ENCODE measurements around the gene CTSA. TPM values are rescaled to one million over a fixed set of nuclear protein-coding genes. Genes with fewer than 3 reads are reported as not detected.

CTSA gene
- total RNA-seq, 1 experiment from 2014 or later, result 123 TPM

- no peaks in the 10 kb centered on the region for H4K20me1 ChIP-seq (ENCODE audit: insufficient read depth)
- CTCF ChIA-PET, result interaction anchor here (0.6 kb wide), 1 partner anchor 620 kb away, joined by 5 read pairs; no protein-coding TSS in a partner anchor
- H3K27ac ChIP-seq, result peak overlapping the region; percentile 81
- intact Hi-C loops (cut with micrococcal nuclease; ENCODE audit: unreplicated experiment), result no loop called here
- peaks cover 37% of the 10 kb centered on the region for H3K4me1 ChIP-seq (replicated peaks; ENCODE audit: insufficient read depth)
- DNase-seq, result peak in 1 of 2 experiments; percentile 21
- H2AFZ ChIP-seq, result no peak overlapping the region
- no peaks in the 10 kb centered on the region for H3K27me3 ChIP-seq (ENCODE audit: insufficient read depth, low read depth)
- TF ChIP-seq CTCF (conservative IDR thresholded peaks at IDR 0.05), result no peak
- no peak for TF ChIP-seq EZH2 (IDR thresholded peaks at IDR 0.05; ENCODE audit: low read depth)
- POLR2A ChIA-PET (ENCODE audit: unreplicated experiment), result interaction anchor here (0.7 kb wide), 2 partner anchors 10 to 71 kb away, joined by 4 to 6 read pairs; no protein-coding TSS in a partner anchor
- H3K4me3 ChIP-seq, result no peak overlapping the region
- H3K9me3 ChIP-seq (ENCODE audit: insufficient read depth, low read depth), result no peaks in the 10 kb centered on the region
- no TSS peak for BruUV-seq (replicated peaks)
- no peaks in the 10 kb centered on the region for H3K9me2 ChIP-seq (ENCODE audit: insufficient read depth)
- no peaks in the 10 kb centered on the region for H3K79me2 ChIP-seq (ENCODE audit: low read depth)
- peaks cover 37% of the 10 kb centered on the region for H3F3A ChIP-seq (ENCODE audit: insufficient read depth, low read depth)
- H3K4me2 ChIP-seq, result peak overlapping the region; percentile 14
- H3K36me3 ChIP-seq (ENCODE audit: low read depth), result 0 out of 2 replicates have a peak, but pooled peaks cover 14% of the 10 kb centered on the region
These were observed 52.5 kb downstream of the CTSA start for GRCh38 chr20:45943613-45944012.

DNA sequence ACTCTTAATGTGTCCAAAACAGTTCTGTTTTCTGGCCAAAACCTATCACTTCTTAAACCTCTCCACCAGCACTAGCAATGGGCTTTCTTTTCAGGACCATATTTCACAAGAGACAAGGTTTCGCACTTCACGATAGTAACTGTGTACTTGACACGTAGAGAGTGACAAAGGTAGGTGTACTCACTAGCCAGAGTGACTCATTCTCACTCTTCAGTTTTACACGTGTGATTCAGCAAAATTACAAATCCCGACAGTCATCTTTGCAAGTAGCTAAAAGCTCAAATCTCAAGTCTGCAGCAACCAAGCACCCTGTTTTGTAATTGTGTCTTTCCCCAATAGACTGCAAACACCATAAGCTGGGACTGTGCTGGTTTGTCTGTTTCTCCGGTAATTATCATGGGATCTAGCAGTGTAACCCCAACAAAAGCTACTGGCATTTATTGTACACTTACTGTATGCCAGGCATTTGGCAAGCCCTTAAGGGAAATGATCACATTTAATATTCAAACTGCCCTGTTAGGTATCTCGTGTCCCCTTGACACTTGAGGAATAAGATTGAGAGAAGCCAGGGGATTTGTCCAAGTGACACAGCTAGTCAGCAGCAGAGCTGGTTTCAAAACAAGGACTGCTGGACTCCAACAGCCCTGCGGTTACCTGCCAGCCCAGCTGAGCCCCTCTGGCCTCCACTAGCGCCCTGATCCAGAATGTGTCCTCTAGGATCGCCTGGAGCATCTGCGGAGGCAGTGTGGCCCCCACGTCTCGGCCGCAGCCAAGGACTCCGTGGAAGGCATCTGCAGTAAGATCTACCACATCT lies 53.2 kb downstream of the CTSA start:
- Histone ChIP-seq H3K4me2 (peak overlapping the region; percentile 14), H3K4me1 (replicated peaks; ENCODE audit: insufficient read depth) (peaks cover 37% of the 10 kb centered on the region), H3K4me3 (no peak overlapping the region), H3K9me3 (ENCODE audit: insufficient read depth, low read depth) (no peaks in the 10 kb centered on the region), H2AFZ (no peak overlapping the region), H3K27me3 (ENCODE audit: insufficient read depth, low read depth) (no peaks in the 10 kb centered on the region), H4K20me1 (ENCODE audit: insufficient read depth) (no peaks in the 10 kb centered on the region), H3F3A (ENCODE audit: insufficient read depth, low read depth) (peaks cover 44% of the 10 kb centered on the region), H3K9me2 (ENCODE audit: insufficient read depth) (no peaks in the 10 kb centered on the region), H3K36me3 (ENCODE audit: low read depth) (0 out of 2 replicates have a peak, but pooled peaks cover 14% of the 10 kb centered on the region), H3K27ac (peak overlapping the region; percentile 81), H3K79me2 (ENCODE audit: low read depth) (no peaks in the 10 kb centered on the region)
- intact Hi-C loops (cut with micrococcal nuclease; ENCODE audit: unreplicated experiment), result no loop called here
- ChIA-PET POLR2A (ENCODE audit: unreplicated experiment) (interaction anchor here (0.5 to 0.7 kb wide), 4 partner anchors 8 to 115 kb away, joined by 3 to 6 read pairs (median 4); no protein-coding TSS in a partner anchor), CTCF (interaction anchor here (0.6 kb wide), 1 partner anchor 621 kb away, joined by 5 read pairs; no protein-coding TSS in a partner anchor)
- BruUV-seq (replicated peaks), result no TSS peak
- DNase-seq, result peak in 1 of 2 experiments; percentile 92
- TF ChIP-seq CTCF (conservative IDR thresholded peaks at IDR 0.05) (no peak), EZH2 (IDR thresholded peaks at IDR 0.05; ENCODE audit: low read depth) (no peak)

- DNase-seq, result peak in 1 of 2 experiments; percentile 29
- no peaks in the 10 kb centered on the region for H3K9me2 ChIP-seq (ENCODE audit: insufficient read depth)
- peak overlapping the region; percentile 81 for H3K27ac ChIP-seq
- no peaks in the 10 kb centered on the region for H3K27me3 ChIP-seq (ENCODE audit: insufficient read depth, low read depth)
- no peak overlapping the region for H3K4me3 ChIP-seq
- peaks cover 37% of the 10 kb centered on the region for H3K4me1 ChIP-seq (replicated peaks; ENCODE audit: insufficient read depth)
- H2AFZ ChIP-seq, result no peak overlapping the region
- ChIA-PET CTCF (no interaction called here), POLR2A (ENCODE audit: unreplicated experiment) (interaction anchor here (0.7 kb wide), 1 partner anchor 116 kb away, joined by 5 read pairs; no protein-coding TSS in a partner anchor)
- TF ChIP-seq EZH2 (IDR thresholded peaks at IDR 0.05; ENCODE audit: low read depth) (no peak), CTCF (conservative IDR thresholded peaks at IDR 0.05) (peak; percentile 41)
- intact Hi-C loops (cut with micrococcal nuclease; ENCODE audit: unreplicated experiment), result no loop called here
- no peaks in the 10 kb centered on the region for H3K9me3 ChIP-seq (ENCODE audit: insufficient read depth, low read depth)
- peaks cover 45% of the 10 kb centered on the region for H3F3A ChIP-seq (ENCODE audit: insufficient read depth, low read depth)
- no peaks in the 10 kb centered on the region for H3K79me2 ChIP-seq (ENCODE audit: low read depth)
- TSS peak; percentile 24 for BruUV-seq (replicated peaks)
- H3K36me3 ChIP-seq (ENCODE audit: low read depth), result 0 out of 2 replicates have a peak, but pooled peaks cover 7% of the 10 kb centered on the region
- no peaks in the 10 kb centered on the region for H4K20me1 ChIP-seq (ENCODE audit: insufficient read depth)
- H3K4me2 ChIP-seq, result peak overlapping the region; percentile 14
These were observed 54.0 kb downstream of the CTSA start for GRCh38 chr20:45944965-45945677.

Data from PC-9 (cell line).